ENCODE data around the gene LMO1.

LMO1 gene

GRCh38 chr11:8281266-8281665, 17.6 kb upstream of the LMO1 start:
- no peak for DNase-seq
- Histone ChIP-seq H3K4me1 (ENCODE audit: control insufficient read depth, insufficient read depth, low read length, poor library complexity, severe bottlenecking) (no peaks in the 10 kb centered on the region), H3K4me3 (ENCODE audit: insufficient read depth, low read depth, low read length, poor library complexity, severe bottlenecking) (no peak overlapping the region), H3K36me3 (ENCODE audit: control insufficient read depth, insufficient read depth, low read length) (no peaks in the 10 kb centered on the region), H3K9me3 (ENCODE audit: control insufficient read depth, low read length) (no peaks in the 10 kb centered on the region), H3K27ac (ENCODE audit: insufficient read depth, low read length, poor library complexity, severe bottlenecking) (no peak overlapping the region), H3K27me3 (replicated peaks; ENCODE audit: control insufficient read depth, insufficient read depth, low read length, poor library complexity, severe bottlenecking) (no peaks in the 10 kb centered on the region)

DNA sequence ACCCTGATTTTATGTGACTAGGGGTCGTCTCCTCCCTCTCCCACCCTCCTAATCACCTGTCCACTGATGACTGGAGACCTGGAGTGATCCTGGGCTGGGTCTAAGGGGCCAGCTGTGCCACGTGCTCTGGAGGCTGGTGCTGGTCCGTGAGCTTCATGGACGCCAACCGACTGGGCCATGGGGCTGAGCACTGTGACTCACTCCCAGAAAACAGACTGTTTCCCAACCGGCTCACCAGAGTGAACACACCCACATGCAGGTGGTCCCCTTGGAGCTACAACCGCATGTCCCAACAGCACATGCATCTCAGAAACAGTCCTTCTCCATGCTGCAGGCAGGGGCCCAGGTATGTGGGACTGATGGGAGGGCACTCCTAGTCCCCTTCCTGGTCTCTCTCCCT, 14.0 kb upstream of the LMO1 start:
- Histone ChIP-seq H3K27me3 (replicated peaks; ENCODE audit: control insufficient read depth, insufficient read depth, low read length, poor library complexity, severe bottlenecking) (no peaks in the 10 kb centered on the region), H3K9me3 (ENCODE audit: control insufficient read depth, low read length) (no peaks in the 10 kb centered on the region), H3K4me1 (ENCODE audit: control insufficient read depth, insufficient read depth, low read length, poor library complexity, severe bottlenecking) (no peaks in the 10 kb centered on the region), H3K4me3 (ENCODE audit: insufficient read depth, low read depth, low read length, poor library complexity, severe bottlenecking) (no peak overlapping the region), H3K36me3 (ENCODE audit: control insufficient read depth, insufficient read depth, low read length) (no peaks in the 10 kb centered on the region), H3K27ac (ENCODE audit: insufficient read depth, low read length, poor library complexity, severe bottlenecking) (no peak overlapping the region)
- no peak for DNase-seq

GRCh38 chr11:8276528-8276927, 12.8 kb upstream of the LMO1 start:
- Histone ChIP-seq H3K4me1 (ENCODE audit: control insufficient read depth, insufficient read depth, low read length, poor library complexity, severe bottlenecking) (no peaks in the 10 kb centered on the region), H3K9me3 (ENCODE audit: control insufficient read depth, low read length) (no peaks in the 10 kb centered on the region), H3K27ac (ENCODE audit: insufficient read depth, low read length, poor library complexity, severe bottlenecking) (no peak overlapping the region), H3K27me3 (replicated peaks; ENCODE audit: control insufficient read depth, insufficient read depth, low read length, poor library complexity, severe bottlenecking) (no peaks in the 10 kb centered on the region), H3K4me3 (ENCODE audit: insufficient read depth, low read depth, low read length, poor library complexity, severe bottlenecking) (no peak overlapping the region), H3K36me3 (ENCODE audit: control insufficient read depth, insufficient read depth, low read length) (no peaks in the 10 kb centered on the region)
- no peak for DNase-seq

- Histone ChIP-seq H3K27me3 (replicated peaks; ENCODE audit: control insufficient read depth, insufficient read depth, low read length, poor library complexity, severe bottlenecking) (peaks cover 11% of the 10 kb centered on the region), H3K4me1 (ENCODE audit: control insufficient read depth, insufficient read depth, low read length, poor library complexity, severe bottlenecking) (no peaks in the 10 kb centered on the region), H3K9me3 (ENCODE audit: control insufficient read depth, low read length) (no peaks in the 10 kb centered on the region), H3K27ac (ENCODE audit: insufficient read depth, low read length, poor library complexity, severe bottlenecking) (no peak overlapping the region), H3K4me3 (ENCODE audit: insufficient read depth, low read depth, low read length, poor library complexity, severe bottlenecking) (no peak overlapping the region), H3K36me3 (ENCODE audit: control insufficient read depth, insufficient read depth, low read length) (no peaks in the 10 kb centered on the region)
- no peak for DNase-seq
Measured at GRCh38 chr11:8273287-8273686, 9.6 kb upstream of the LMO1 start.

GRCh38 chr11:8271106-8271886, 7.6 kb upstream of the LMO1 start:
- Histone ChIP-seq H3K36me3 (ENCODE audit: control insufficient read depth, insufficient read depth, low read length) (no peaks in the 10 kb centered on the region), H3K4me1 (ENCODE audit: control insufficient read depth, insufficient read depth, low read length, poor library complexity, severe bottlenecking) (peaks cover 5% of the 10 kb centered on the region), H3K4me3 (ENCODE audit: insufficient read depth, low read depth, low read length, poor library complexity, severe bottlenecking) (no peak overlapping the region), H3K9me3 (ENCODE audit: control insufficient read depth, low read length) (no peaks in the 10 kb centered on the region), H3K27ac (ENCODE audit: insufficient read depth, low read length, poor library complexity, severe bottlenecking) (no peak overlapping the region), H3K27me3 (replicated peaks; ENCODE audit: control insufficient read depth, insufficient read depth, low read length, poor library complexity, severe bottlenecking) (peaks cover 29% of the 10 kb centered on the region)
- no peak for DNase-seq

- Histone ChIP-seq H3K27ac (ENCODE audit: insufficient read depth, low read length, poor library complexity, severe bottlenecking) (no peak overlapping the region), H3K36me3 (ENCODE audit: control insufficient read depth, insufficient read depth, low read length) (no peaks in the 10 kb centered on the region), H3K4me1 (ENCODE audit: control insufficient read depth, insufficient read depth, low read length, poor library complexity, severe bottlenecking) (peaks cover 5% of the 10 kb centered on the region), H3K9me3 (ENCODE audit: control insufficient read depth, low read length) (no peaks in the 10 kb centered on the region), H3K27me3 (replicated peaks; ENCODE audit: control insufficient read depth, insufficient read depth, low read length, poor library complexity, severe bottlenecking) (peaks cover 29% of the 10 kb centered on the region), H3K4me3 (ENCODE audit: insufficient read depth, low read depth, low read length, poor library complexity, severe bottlenecking) (no peak overlapping the region)
- no peak for DNase-seq
Measured at GRCh38 chr11:8269636-8270035, 6.0 kb upstream of the LMO1 start.

- peaks cover 5% of the 10 kb centered on the region for H3K4me1 ChIP-seq (ENCODE audit: control insufficient read depth, insufficient read depth, low read length, poor library complexity, severe bottlenecking)
- DNase-seq, result no peak
- peak overlapping the region; percentile 42 for H3K4me3 ChIP-seq (ENCODE audit: insufficient read depth, low read depth, low read length, poor library complexity, severe bottlenecking)
- no peaks in the 10 kb centered on the region for H3K36me3 ChIP-seq (ENCODE audit: control insufficient read depth, insufficient read depth, low read length)
- H3K27me3 ChIP-seq (replicated peaks; ENCODE audit: control insufficient read depth, insufficient read depth, low read length, poor library complexity, severe bottlenecking), result peaks cover 29% of the 10 kb centered on the region
- no peak overlapping the region for H3K27ac ChIP-seq (ENCODE audit: insufficient read depth, low read length, poor library complexity, severe bottlenecking)
- H3K9me3 ChIP-seq (ENCODE audit: control insufficient read depth, low read length), result no peaks in the 10 kb centered on the region
Measured at GRCh38 chr11:8268530-8269400, 5.1 kb upstream of the LMO1 start.

- Histone ChIP-seq H3K27ac (ENCODE audit: insufficient read depth, low read length, poor library complexity, severe bottlenecking) (no peak overlapping the region), H3K4me3 (ENCODE audit: insufficient read depth, low read depth, low read length, poor library complexity, severe bottlenecking) (peak overlapping the region; percentile 42), H3K4me1 (ENCODE audit: control insufficient read depth, insufficient read depth, low read length, poor library complexity, severe bottlenecking) (peaks cover 11% of the 10 kb centered on the region), H3K27me3 (replicated peaks; ENCODE audit: control insufficient read depth, insufficient read depth, low read length, poor library complexity, severe bottlenecking) (peaks cover 29% of the 10 kb centered on the region), H3K36me3 (ENCODE audit: control insufficient read depth, insufficient read depth, low read length) (no peaks in the 10 kb centered on the region), H3K9me3 (ENCODE audit: control insufficient read depth, low read length) (no peaks in the 10 kb centered on the region)
- no peak for DNase-seq
Measured at GRCh38 chr11:8267831-8268529, 4.3 kb upstream of the LMO1 start.

DNA sequence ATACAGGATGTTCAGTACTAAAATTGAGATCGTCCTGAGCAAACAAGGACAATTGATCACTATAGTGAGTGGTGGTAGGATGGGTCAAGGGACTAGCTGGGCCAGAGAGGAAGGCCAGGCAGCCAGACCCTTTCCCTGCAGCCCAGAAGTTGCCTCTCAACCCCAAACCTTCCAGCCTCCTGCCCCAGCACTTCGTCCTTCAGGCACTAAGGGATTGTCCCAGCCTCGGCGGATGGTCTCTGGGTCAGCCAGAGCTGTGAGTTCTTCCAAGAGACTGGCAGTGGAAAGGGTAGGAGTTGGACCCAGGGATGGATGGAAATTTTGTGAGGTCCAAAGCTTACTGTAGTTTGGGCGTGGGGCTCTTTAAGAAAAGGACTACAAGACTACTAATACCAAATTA, 3.6 kb upstream of the LMO1 start:
- H3K27me3 ChIP-seq (replicated peaks; ENCODE audit: control insufficient read depth, insufficient read depth, low read length, poor library complexity, severe bottlenecking), result peaks cover 29% of the 10 kb centered on the region
- DNase-seq, result no peak
- H3K36me3 ChIP-seq (ENCODE audit: control insufficient read depth, insufficient read depth, low read length), result no peaks in the 10 kb centered on the region
- H3K9me3 ChIP-seq (ENCODE audit: control insufficient read depth, low read length), result no peaks in the 10 kb centered on the region
- H3K4me1 ChIP-seq (ENCODE audit: control insufficient read depth, insufficient read depth, low read length, poor library complexity, severe bottlenecking), result peaks cover 11% of the 10 kb centered on the region
- no peak overlapping the region for H3K4me3 ChIP-seq (ENCODE audit: insufficient read depth, low read depth, low read length, poor library complexity, severe bottlenecking)
- H3K27ac ChIP-seq (ENCODE audit: insufficient read depth, low read length, poor library complexity, severe bottlenecking), result no peak overlapping the region
